GM19099 (cell line): ENCODE results near the gene OR2A25.

Experiments used
- POLR2A ChIP-seq: IDR thresholded peaks from 3 replicates; pipeline ENCODE4 v1.6.1; 2011; ENCODE audit warnings: low read depth; ENCODE audit not compliant: insufficient read length; ENCODE audit errors: extremely low read depth

The OR2A25 gene

GRCh38 chr7:144038887-144039286 lies 30.7 kb upstream of the OR2A25 start:
- TF ChIP-seq POLR2A: no peak

GRCh38 chr7:144048648-144049047 lies 21.0 kb upstream of the OR2A25 start, which contains the start of gene OR2A5:
TSS of gene OR2A5 (plus strand) at chr7:144048948. CDS start at chr7:144050402, 1,454 bp downstream.
- no peak for TF ChIP-seq POLR2A

GRCh38 chr7:144049491-144049890 lies 20.1 kb upstream of the OR2A25 start:
- no peak for TF ChIP-seq POLR2A

GRCh38 chr7:144050093-144050492 lies 19.5 kb upstream of the OR2A25 start:
- TF ChIP-seq POLR2A: no peak

- TF ChIP-seq POLR2A: no peak
Measured at GRCh38 chr7:144057954-144058353, 11.7 kb upstream of the OR2A25 start.

- no peak for TF ChIP-seq POLR2A
Measured at GRCh38 chr7:144063710-144064109, 5.9 kb upstream of the OR2A25 start.

GRCh38 chr7:144069953-144070352 lies 342 bp downstream of the OR2A25 start:
- no peak for TF ChIP-seq POLR2A

GRCh38 chr7:144074374-144074773 lies 4.8 kb downstream of the OR2A25 start:
- TF ChIP-seq POLR2A: no peak

- no peak for TF ChIP-seq POLR2A
Measured at GRCh38 chr7:144085978-144086377, 16.4 kb downstream of the OR2A25 start, which contains the start of gene OR2A12. TSS of gene OR2A12 (plus strand) at chr7:144086278. CDS start at chr7:144095108, 8,830 bp downstream.

GRCh38 chr7:144086730-144087129 lies 17.1 kb downstream of the OR2A25 start:
- TF ChIP-seq POLR2A: no peak

- TF ChIP-seq POLR2A: no peak
Measured at GRCh38 chr7:144087230-144087629, 17.6 kb downstream of the OR2A25 start.

- no peak for TF ChIP-seq POLR2A
Measured at GRCh38 chr7:144090667-144091066, 21.1 kb downstream of the OR2A25 start.

GRCh38 chr7:144098776-144099175 lies 29.2 kb downstream of the OR2A25 start:
- TF ChIP-seq POLR2A: no peak

- TF ChIP-seq POLR2A: no peak
Measured at GRCh38 chr7:144100607-144101006, 31.0 kb downstream of the OR2A25 start.

- TF ChIP-seq POLR2A: no peak
Measured at GRCh38 chr7:144102041-144102440, 32.4 kb downstream of the OR2A25 start.

GRCh38 chr7:144105211-144105610 lies 35.6 kb downstream of the OR2A25 start:
- no peak for TF ChIP-seq POLR2A

- no peak for TF ChIP-seq POLR2A
Measured at GRCh38 chr7:144109283-144109682, 39.7 kb downstream of the OR2A25 start, which contains the start of gene OR2A2. TSS of gene OR2A2 (plus strand) at chr7:144109583. CDS start at chr7:144109583, 0 bp downstream.
